SHP77 (cell line): ENCODE results near the gene SARS1.

Source experiments
- DNase-seq, 2 experiments: peaks; one replicate each; lab custom pipeline; 2025; lab: John Stamatoyannopoulos, UW

Gene SARS1

GRCh38 chr1:109225711-109226445 is 12.2 kb downstream of the SARS1 start:
- no peak for DNase-seq

GRCh38 chr1:109228167-109228566 is 14.4 kb downstream of the SARS1 start:
- no peak for DNase-seq

- DNase-seq = no peak
Observed at GRCh38 chr1:109229531-109230127, 15.9 kb downstream of the SARS1 start.

- DNase-seq = no peak
Observed at GRCh38 chr1:109231066-109231465, 17.3 kb downstream of the SARS1 start.

GRCh38 chr1:109235137-109235536 is 21.4 kb downstream of the SARS1 start:
- DNase-seq = no peak

- DNase-seq = no peak
Observed at GRCh38 chr1:109237512-109237911, 23.8 kb downstream of the SARS1 start.

- DNase-seq = no peak
Observed at GRCh38 chr1:109238382-109238781, 24.7 kb downstream of the SARS1 start.

- no peak for DNase-seq
Observed at GRCh38 chr1:109239047-109239408, 25.3 kb downstream of the SARS1 start.

- peak; percentile 14 to 38 for DNase-seq
Observed at GRCh38 chr1:109239409-109240068, 25.8 kb downstream of the SARS1 start.

GRCh38 chr1:109240158-109241152 is 26.7 kb downstream of the SARS1 start:
- peak in 1 of 2 experiments; percentile 26 for DNase-seq

GRCh38 chr1:109241344-109241743 is 27.6 kb downstream of the SARS1 start:
- DNase-seq = no peak

- no peak for DNase-seq
Observed at GRCh38 chr1:109241841-109242345, 28.2 kb downstream of the SARS1 start.

GRCh38 chr1:109242387-109242786 is 28.7 kb downstream of the SARS1 start:
- no peak for DNase-seq

- no peak for DNase-seq
Observed at GRCh38 chr1:109243221-109243620, 29.5 kb downstream of the SARS1 start.

GRCh38 chr1:109243860-109244552 is 30.3 kb downstream of the SARS1 start:
- DNase-seq = no peak

- no peak for DNase-seq
Observed at GRCh38 chr1:109246141-109246551, 32.4 kb downstream of the SARS1 start.

GRCh38 chr1:109247401-109248365 is 34.0 kb downstream of the SARS1 start:
- DNase-seq = no peak

GRCh38 chr1:109248444-109248796 is 34.7 kb downstream of the SARS1 start:
- DNase-seq = no peak

- DNase-seq = peak; percentile 56 to 72
Observed at GRCh38 chr1:109248797-109249629, 35.3 kb downstream of the SARS1 start, which contains the start of gene CELSR2. Gene CELSR2 (plus strand): TSS chr1:109249539. CDS start chr1:109250080, 541 bp downstream.
